ELF-1 (cell line): ENCODE data around the gene MEX3B.
A peak's percentile ranks its signal among the peaks of the same experiment; 100 is the strongest.

Experiments used
- DNase-seq: peaks from one replicate; pipeline ENCODE4 v3.0.0-alpha.2; 2016; ENCODE audit warnings: low read depth, low spot score

MEX3B gene

DNA sequence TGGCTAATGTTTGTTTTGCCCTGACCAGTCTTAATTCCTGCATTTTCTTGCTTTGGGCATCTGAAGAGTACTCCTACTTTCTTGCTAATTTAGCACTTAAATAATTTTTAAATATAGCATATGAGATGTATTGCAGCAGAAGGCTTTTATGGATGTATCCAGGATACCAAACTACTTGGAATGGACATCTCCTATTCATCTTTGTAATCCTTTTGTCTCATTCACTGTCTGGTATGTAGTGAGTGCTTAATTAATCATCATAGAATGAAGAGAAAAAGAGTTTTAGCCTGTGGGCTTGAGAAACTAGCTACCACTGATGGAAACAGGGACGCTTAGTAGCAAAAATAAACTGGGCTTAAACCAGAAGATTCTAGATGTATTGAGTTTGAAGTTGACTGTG lies 40.6 kb downstream of the MEX3B start:
- no peak for DNase-seq

DNA sequence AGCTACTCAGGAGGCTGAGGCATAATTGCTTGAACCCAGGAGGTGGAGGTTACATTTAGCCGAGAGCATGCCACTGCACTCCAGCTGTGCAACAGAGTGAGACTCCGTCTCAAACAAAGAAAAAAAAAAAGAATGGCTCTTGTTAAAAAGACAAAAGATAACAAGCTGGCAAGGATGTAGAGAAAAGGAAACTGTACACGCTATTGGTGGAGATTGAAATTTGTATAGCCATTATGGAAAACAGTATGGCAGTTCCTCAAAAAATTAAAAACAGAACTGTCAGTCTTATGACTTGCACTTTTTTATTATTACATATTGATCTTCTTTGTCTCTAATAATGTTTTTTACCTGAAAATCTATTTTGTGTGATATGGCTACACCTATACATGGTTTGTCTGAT lies 41.9 kb downstream of the MEX3B start:
- DNase-seq = no peak

DNA sequence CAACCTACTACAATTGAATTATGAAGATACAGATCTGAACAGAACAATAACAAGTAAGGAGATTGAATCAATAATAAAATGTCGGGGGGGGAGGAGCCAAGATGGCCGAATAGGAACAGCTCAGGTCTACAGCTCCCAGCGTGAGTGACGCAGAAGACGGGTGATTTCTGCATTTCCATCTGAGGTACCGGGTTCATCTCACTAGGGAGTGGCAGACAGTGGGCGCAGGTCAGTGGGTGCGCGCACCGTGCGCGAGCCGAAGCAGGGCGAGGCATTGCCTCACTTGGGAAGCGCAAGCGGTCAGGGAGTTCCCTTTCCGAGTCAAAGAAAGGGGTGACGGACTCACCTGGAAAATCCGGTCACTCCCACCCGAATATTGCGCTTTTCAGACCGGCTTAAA lies 50.7 kb downstream of the MEX3B start:
- DNase-seq = peak; percentile 8

DNA sequence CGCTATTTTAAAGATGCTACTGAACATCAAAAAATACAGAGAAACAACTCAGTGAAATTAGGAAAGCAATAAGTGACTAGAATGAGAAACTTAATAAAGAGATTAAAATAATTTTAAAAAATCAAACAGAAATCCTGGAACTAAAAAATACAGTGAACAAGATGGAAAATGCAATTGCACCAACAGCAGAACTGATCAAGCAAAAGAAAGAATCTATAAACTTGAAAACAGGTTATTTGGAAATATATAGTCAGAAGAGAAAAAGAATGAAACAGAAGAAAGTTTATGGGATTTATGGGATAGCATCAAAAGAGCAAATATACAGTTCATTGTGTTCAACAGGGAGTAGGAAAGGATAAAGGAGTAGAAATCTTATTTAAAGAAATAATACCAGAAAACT lies 53.3 kb downstream of the MEX3B start:
- no peak for DNase-seq
